GM12878 (cell line): ENCODE results near the gene C5AR1. TPM values are rescaled to one million over a fixed set of nuclear protein-coding genes. Genes with fewer than 3 reads are reported as not detected.
A peak's percentile ranks its signal among the peaks of the same experiment; 100 is the strongest.

ENCODE experiments used
- ATF2 ChIP-seq: IDR thresholded peaks from 2 replicates; pipeline ENCODE4 v1.6.1; 2012; ENCODE audit warnings: low read length, inconsistent platforms
- CHD4 ChIP-seq: fragments of 200-600 bp; sonication (generic); IDR thresholded peaks from 2 replicates; pipeline ENCODE4 v1.6.1; 2016; ENCODE audit warnings: mild to moderate bottlenecking
- CTCF ChIP-seq, 3 experiments: IDR thresholded peaks in 2 of 3; conservative IDR thresholded peaks in 1 of 3; 2 replicates each; pipeline ENCODE4 v1.5.1; 2011; ENCODE audit warnings: low read depth in 3 of 3, low read length in 3 of 3, mild to moderate bottlenecking in 3 of 3, control low read depth in 2 of 3, moderate library complexity in 2 of 3, inconsistent platforms in 1 of 3, mixed read lengths in 1 of 3; ENCODE audit not compliant: control insufficient read depth in 2 of 3, insufficient read depth in 1 of 3; ENCODE audit errors: extremely low read depth in 1 of 3
- HSF1 ChIP-seq: fragments of 150-350 bp; IDR thresholded peaks from 2 replicates; pipeline ENCODE4 v1.6.1; 2014; ENCODE audit warnings: mild to moderate bottlenecking, low read depth, low read length
- IKZF1 ChIP-seq: fragments of 450-650 bp; conservative IDR thresholded peaks from 2 replicates; pipeline ENCODE4 v1.6.1; 2017; ENCODE audit warnings: antibody characterized with exemption, mild to moderate bottlenecking
- KLF5 ChIP-seq: fragments of 450-650 bp; IDR thresholded peaks from 2 replicates; pipeline ENCODE4 v1.6.1; 2014; ENCODE audit warnings: mild to moderate bottlenecking; ENCODE audit not compliant: partially characterized antibody
- MEF2A ChIP-seq: IDR thresholded peaks from 2 replicates; pipeline ENCODE4 v1.6.1; 2011; ENCODE audit warnings: low read depth, mild to moderate bottlenecking, low read length, moderate library complexity; ENCODE audit not compliant: insufficient read depth
- MYB ChIP-seq: fragments of 150-350 bp; IDR thresholded peaks from 2 replicates; pipeline ENCODE4 v1.6.1; 2014; ENCODE audit warnings: mild to moderate bottlenecking, low read depth, low read length, borderline replicate concordance
- NR2C2 ChIP-seq: IDR thresholded peaks from 2 replicates; pipeline ENCODE4 v1.6.1; 2011; ENCODE audit warnings: borderline replicate concordance, low read depth; ENCODE audit not compliant: control insufficient read depth, insufficient read length
- RELB ChIP-seq: fragments of 450-650 bp; IDR thresholded peaks from 2 replicates; pipeline ENCODE4 v1.6.1; 2017; ENCODE audit warnings: low read depth, mild to moderate bottlenecking, moderate library complexity
- SIN3A ChIP-seq: IDR thresholded peaks from 2 replicates; pipeline ENCODE4 v1.6.1; 2012; ENCODE audit warnings: low read depth, low read length, improper control_type of control experiment
- SREBF2 ChIP-seq: IDR thresholded peaks from 2 replicates; pipeline ENCODE4 v1.6.1; 2012; ENCODE audit warnings: mild to moderate bottlenecking, low read length
- USF1 ChIP-seq: IDR thresholded peaks from 2 replicates; pipeline ENCODE4 v1.6.1; 2011; ENCODE audit warnings: borderline replicate concordance, low read depth, mild to moderate bottlenecking, moderate library complexity, mixed read lengths, low read length; ENCODE audit not compliant: insufficient read depth; ENCODE audit errors: extremely low read length
- YBX1 ChIP-seq: fragments of 450-650 bp; IDR thresholded peaks from 2 replicates; pipeline ENCODE4 v1.6.1; 2016; ENCODE audit warnings: antibody characterized with exemption
- ZBTB33 ChIP-seq: fragments of 450-650 bp; IDR thresholded peaks from 2 replicates; pipeline ENCODE4 v1.6.1; 2017; ENCODE audit warnings: mild to moderate bottlenecking
- ZNF207 ChIP-seq: fragments of 450-650 bp; IDR thresholded peaks from 2 replicates; pipeline ENCODE4 v1.6.1; 2014; ENCODE audit warnings: antibody characterized with exemption, mild to moderate bottlenecking, borderline replicate concordance
- ZNF384 ChIP-seq: IDR thresholded peaks from 2 replicates; pipeline ENCODE4 v1.6.1; 2012; ENCODE audit warnings: low read depth, mild to moderate bottlenecking, low read length, improper control_type of control experiment, borderline replicate concordance
- polyA plus RNA-seq, 11 experiments: library from polyadenylated mRNA; depleted of rRNA in 4 of 11; unstranded in 6 of 11; stranded (reverse) in 5 of 11; fragments of >200 nt; fragmentation: Nextera tagmentation in 4 of 11; fragmentation: Illumina TruSeq in 1 of 11; extraction: Ambion mirVana in 4 of 11; extraction: Trizol in 1 of 11; gene quantifications; 1 replicate in 1 of 11; 2 replicates in 10 of 11; pipeline versions ENCODE4 v1.2.1 to v1.2.3, GENCODE V29; 2011 to 2016; ENCODE audit warnings: inconsistent platforms in 2 of 11, missing spikeins in 2 of 11, low read depth in 1 of 11
- total RNA-seq, 4 experiments: library from RNA; depleted of rRNA in 3 of 4; stranded (reverse); fragments of >200 nt in 3 of 4; fragmentation: Illumina TruSeq in 1 of 4; extraction: Trizol in 1 of 4; gene quantifications; 2 replicates each; pipeline versions ENCODE4 v1.2.1 to v1.2.3, GENCODE V29; 2013 to 2021

Gene C5AR1
- total and polyA plus RNA-seq, 10 of the 15 experiments (the other 5 are each of a cell fraction or from before 2014, with no cell fraction given), result 0.04 to 1.5 (median 0.18) TPM

- TF ChIP-seq ATF2 (no peak), SREBF2 (no peak), SIN3A (0 out of 2 replicates have a peak, but pooled peaks have one; percentile 81), IKZF1 (peak; percentile 90), NR2C2 (no peak), ZNF384 (no peak), CTCF (IDR thresholded peaks at IDR 0.05 in 2 of 3, conservative IDR thresholded peaks at IDR 0.05 in 1 of 3; ENCODE audit: control insufficient read depth in 2 of 3, extremely low read depth in 1 of 3, insufficient read depth in 1 of 3, low read depth in 3 of 3, low read length in 3 of 3) (peak; percentile 96 to 99 (median 98); a peak in 5 of 6 replicates), MEF2A (no peak), ZNF207 (peak; percentile 27; the same call in 1 of the 2 replicates), MYB (no peak), KLF5 (peak; percentile 68), YBX1 (no peak), USF1 (peak; percentile 60), HSF1 (no peak), CHD4 (no peak), ZBTB33 (no peak), RELB (peak; percentile 42; the same call in 1 of the 2 replicates)
Measured at GRCh38 chr19:47348819-47349795, 39.4 kb downstream of the C5AR1 start, which contains the start of gene DHX34 (continued).
